ENCODE measurements around the gene COG5.

GRCh38 chr7:107609811-107610261, 46.1 kb upstream of the COG5 start:
- TF ChIP-seq, protein P1, sequence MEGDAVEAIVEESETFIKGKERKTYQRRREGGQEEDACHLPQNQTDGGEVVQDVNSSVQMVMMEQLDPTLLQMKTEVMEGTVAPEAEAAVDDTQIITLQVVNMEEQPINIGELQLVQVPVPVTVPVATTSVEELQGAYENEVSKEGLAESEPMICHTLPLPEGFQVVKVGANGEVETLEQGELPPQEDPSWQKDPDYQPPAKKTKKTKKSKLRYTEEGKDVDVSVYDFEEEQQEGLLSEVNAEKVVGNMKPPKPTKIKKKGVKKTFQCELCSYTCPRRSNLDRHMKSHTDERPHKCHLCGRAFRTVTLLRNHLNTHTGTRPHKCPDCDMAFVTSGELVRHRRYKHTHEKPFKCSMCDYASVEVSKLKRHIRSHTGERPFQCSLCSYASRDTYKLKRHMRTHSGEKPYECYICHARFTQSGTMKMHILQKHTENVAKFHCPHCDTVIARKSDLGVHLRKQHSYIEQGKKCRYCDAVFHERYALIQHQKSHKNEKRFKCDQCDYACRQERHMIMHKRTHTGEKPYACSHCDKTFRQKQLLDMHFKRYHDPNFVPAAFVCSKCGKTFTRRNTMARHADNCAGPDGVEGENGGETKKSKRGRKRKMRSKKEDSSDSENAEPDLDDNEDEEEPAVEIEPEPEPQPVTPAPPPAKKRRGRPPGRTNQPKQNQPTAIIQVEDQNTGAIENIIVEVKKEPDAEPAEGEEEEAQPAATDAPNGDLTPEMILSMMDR (IDR thresholded peaks at IDR 0.05): no peak
- no peak for TF ChIP-seq POLR2AphosphoS5 (IDR thresholded peaks at IDR 0.05; ENCODE audit: low read depth, low read length)
